NCI-H1048 (cell line): Measurements from ENCODE around the gene UPB1.

Experiments
- DNase-seq: peaks from one replicate; lab custom pipeline; 2025; lab: John Stamatoyannopoulos, UW

UPB1 gene

GRCh38 chr22:24565077-24565476 is 69.9 kb downstream of the UPB1 start:
- DNase-seq, result no peak

GRCh38 chr22:24566899-24567511 is 71.9 kb downstream of the UPB1 start:
- DNase-seq, result no peak

GRCh38 chr22:24567668-24568067 is 72.5 kb downstream of the UPB1 start:
- no peak for DNase-seq

GRCh38 chr22:24571266-24571665 is 76.1 kb downstream of the UPB1 start:
- DNase-seq, result no peak

- DNase-seq, result no peak
Measured at GRCh38 chr22:24576778-24577177, 81.6 kb downstream of the UPB1 start.
